Measurements from ENCODE around the gene TRAK1.
A peak's percentile ranks its signal among the peaks of the same experiment; 100 is the strongest.

Gene TRAK1

DNA sequence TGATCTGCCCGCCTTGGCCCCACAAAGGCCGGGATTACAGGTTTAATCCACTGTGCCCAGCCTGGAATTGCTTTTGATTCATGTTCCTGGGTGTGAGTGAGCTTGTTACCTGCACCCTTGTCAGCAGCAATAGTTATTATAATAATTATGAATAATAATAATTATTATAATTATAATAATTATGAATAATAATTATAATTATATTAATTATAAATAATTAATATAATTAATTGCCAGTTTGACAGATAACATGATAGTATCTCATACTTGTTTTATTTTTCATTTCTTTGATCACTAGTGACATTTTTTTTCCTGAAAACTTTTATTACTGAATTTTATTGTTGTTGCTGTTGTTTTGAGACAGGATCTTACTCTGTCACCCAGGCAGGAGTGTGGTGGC, 21.1 kb upstream of the TRAK1 start:
- H3K27ac ChIP-seq: no peak overlapping the region
- TF ChIP-seq, protein P1, sequence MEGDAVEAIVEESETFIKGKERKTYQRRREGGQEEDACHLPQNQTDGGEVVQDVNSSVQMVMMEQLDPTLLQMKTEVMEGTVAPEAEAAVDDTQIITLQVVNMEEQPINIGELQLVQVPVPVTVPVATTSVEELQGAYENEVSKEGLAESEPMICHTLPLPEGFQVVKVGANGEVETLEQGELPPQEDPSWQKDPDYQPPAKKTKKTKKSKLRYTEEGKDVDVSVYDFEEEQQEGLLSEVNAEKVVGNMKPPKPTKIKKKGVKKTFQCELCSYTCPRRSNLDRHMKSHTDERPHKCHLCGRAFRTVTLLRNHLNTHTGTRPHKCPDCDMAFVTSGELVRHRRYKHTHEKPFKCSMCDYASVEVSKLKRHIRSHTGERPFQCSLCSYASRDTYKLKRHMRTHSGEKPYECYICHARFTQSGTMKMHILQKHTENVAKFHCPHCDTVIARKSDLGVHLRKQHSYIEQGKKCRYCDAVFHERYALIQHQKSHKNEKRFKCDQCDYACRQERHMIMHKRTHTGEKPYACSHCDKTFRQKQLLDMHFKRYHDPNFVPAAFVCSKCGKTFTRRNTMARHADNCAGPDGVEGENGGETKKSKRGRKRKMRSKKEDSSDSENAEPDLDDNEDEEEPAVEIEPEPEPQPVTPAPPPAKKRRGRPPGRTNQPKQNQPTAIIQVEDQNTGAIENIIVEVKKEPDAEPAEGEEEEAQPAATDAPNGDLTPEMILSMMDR (IDR thresholded peaks at IDR 0.05; ENCODE audit: low read depth, low read length, missing control alignments): no peak
- in situ Hi-C loops (cut with HindIII; ENCODE audit: low pct_ligation_motif_present, low sequenced_read_pairs): no loop called here
- H3K36me3 ChIP-seq (replicated peaks): no peaks in the 10 kb centered on the region
- no peak overlapping the region for H3K4me3 ChIP-seq (ENCODE audit: low read depth, low read length)
- no peaks in the 10 kb centered on the region for H3K27me3 ChIP-seq (replicated peaks)
- no peak for DNase-seq

GRCh38 chr3:42070524-42070923, 20.6 kb upstream of the TRAK1 start:
- no peak overlapping the region for H3K4me3 ChIP-seq (ENCODE audit: low read depth, low read length)
- no peaks in the 10 kb centered on the region for H3K36me3 ChIP-seq (replicated peaks)
- in situ Hi-C loops (cut with HindIII; ENCODE audit: low pct_ligation_motif_present, low sequenced_read_pairs): no loop called here
- no peaks in the 10 kb centered on the region for H3K27me3 ChIP-seq (replicated peaks)
- no peak for DNase-seq
- TF ChIP-seq, protein P1 (IDR thresholded peaks at IDR 0.05; ENCODE audit: low read depth, low read length, missing control alignments): no peak
- no peak overlapping the region for H3K27ac ChIP-seq

GRCh38 chr3:42071904-42072812, 19.0 kb upstream of the TRAK1 start:
- peak; percentile 43 for DNase-seq

GRCh38 chr3:42072831-42073301, 18.3 kb upstream of the TRAK1 start:
- TF ChIP-seq, protein P1 (IDR thresholded peaks at IDR 0.05; ENCODE audit: low read depth, low read length, missing control alignments): no peak
- in situ Hi-C loops (cut with HindIII; ENCODE audit: low pct_ligation_motif_present, low sequenced_read_pairs): no loop called here
- H3K36me3 ChIP-seq (replicated peaks): no peaks in the 10 kb centered on the region
- no peak overlapping the region for H3K4me3 ChIP-seq (ENCODE audit: low read depth, low read length)
- H3K27me3 ChIP-seq (replicated peaks): no peaks in the 10 kb centered on the region
- H3K27ac ChIP-seq: no peak overlapping the region
- DNase-seq: no peak

More at GRCh38 chr3:42071904-42072812, 19.0 kb upstream of the TRAK1 start:
- peak overlapping the region; percentile 7 for H3K27ac ChIP-seq
- H3K4me3 ChIP-seq (ENCODE audit: low read depth, low read length): peak overlapping the region; percentile 37
- H3K27me3 ChIP-seq (replicated peaks): no peaks in the 10 kb centered on the region
- TF ChIP-seq, protein P1 (IDR thresholded peaks at IDR 0.05; ENCODE audit: low read depth, low read length, missing control alignments): peak; percentile 15
- H3K36me3 ChIP-seq (replicated peaks): no peaks in the 10 kb centered on the region
- in situ Hi-C loops (cut with HindIII; ENCODE audit: low pct_ligation_motif_present, low sequenced_read_pairs): no loop called here

GRCh38 chr3:42077785-42078184, 13.4 kb upstream of the TRAK1 start:
- in situ Hi-C loops (cut with HindIII; ENCODE audit: low pct_ligation_motif_present, low sequenced_read_pairs): loop anchor here (25.0 kb wide), 1 partner anchor 165 kb away; no protein-coding TSS in a partner anchor
- TF ChIP-seq, protein P1 (IDR thresholded peaks at IDR 0.05; ENCODE audit: low read depth, low read length, missing control alignments): no peak
- Histone ChIP-seq H3K27me3 (replicated peaks) (no peaks in the 10 kb centered on the region), H3K36me3 (replicated peaks) (no peaks in the 10 kb centered on the region), H3K4me3 (ENCODE audit: low read depth, low read length) (no peak overlapping the region), H3K27ac (no peak overlapping the region)
- DNase-seq: no peak
